Left kidney (tissue), 8 donors: ENCODE measurements around the gene TRIM16. TPM values are rescaled to one million over a fixed set of nuclear protein-coding genes. Genes with fewer than 3 reads are reported as not detected.
"Not testable (repeated sequence)": the region's sequence is repeated elsewhere in the genome, so short reads cannot be mapped to it uniquely, and the experiment has no call there.

Experiments used
- DNase-seq: peaks from one replicate; pipeline ENCODE4 v3.0.0-alpha.2; 2013
- long read RNA-seq, 8 donors: transcript quantifications; one replicate each; lab custom pipeline, GENCODE V29; 2026
- polyA plus RNA-seq: library from polyadenylated mRNA; unstranded; fragments of 120-200 nt; gene quantifications from one replicate; pipeline ENCODE4 v1.2.1, GENCODE V29; 2013; ENCODE audit not compliant: insufficient read length

Gene TRIM16
- 26.4 TPM for polyA plus RNA-seq
- long read RNA-seq, donor 1, partial matches to known transcripts, result 5 of 8 reads
- long read RNA-seq, donor 1, other reads (novel, unspliced or antisense), result 0 of 8 reads
- long read RNA-seq, donor 2, partial matches to known transcripts, result 10 of 12 reads
- long read RNA-seq, donor 2, other reads (novel, unspliced or antisense), result 0 of 12 reads
- long read RNA-seq, donor 3, result 0 reads
- long read RNA-seq, donor 4, result 0 reads
- long read RNA-seq, donor 5, result 0 reads
- long read RNA-seq, donor 6, partial matches to known transcripts, result 10 of 10 reads
- long read RNA-seq, donor 6, other reads (novel, unspliced or antisense), result 0 of 10 reads
- long read RNA-seq, donor 7, partial matches to known transcripts, result 6 of 6 reads
- long read RNA-seq, donor 7, other reads (novel, unspliced or antisense), result 0 of 6 reads
- long read RNA-seq, donor 8, result 0 reads

DNA sequence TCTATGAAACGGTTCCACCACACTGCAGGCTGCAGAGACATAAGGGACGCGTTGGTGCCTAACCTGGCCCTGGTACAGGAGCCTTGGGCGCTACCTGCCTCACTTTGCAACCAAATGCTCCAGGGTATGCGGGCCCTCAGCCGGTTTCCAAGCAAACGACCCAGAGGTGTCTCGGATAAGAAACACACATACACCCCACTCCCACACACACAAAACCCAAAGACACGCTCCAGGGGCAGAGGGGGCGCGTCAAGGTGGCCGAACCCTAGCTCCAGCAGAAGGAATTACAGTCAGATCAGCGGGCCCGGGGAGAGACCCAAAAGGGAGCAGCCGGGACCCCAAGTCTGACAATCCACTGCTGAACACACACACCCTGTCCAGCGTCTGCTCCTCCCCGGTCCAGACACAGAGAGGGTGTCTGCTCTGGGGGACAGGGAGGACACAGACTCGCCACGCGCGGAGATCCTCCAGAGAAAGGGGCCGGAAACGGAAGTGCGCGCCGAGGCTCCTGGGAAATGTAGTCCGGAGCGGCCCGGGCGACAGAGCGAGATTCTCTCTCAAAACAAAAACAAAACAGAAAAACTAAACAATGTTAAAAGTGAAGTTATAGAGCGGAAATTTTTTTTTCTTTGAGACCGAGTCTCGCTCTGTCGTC is at the start of gene TRIM16:
Gene TRIM16 (minus strand): TSS at position 488 of the 655 bp plus-strand sequence. CDS start 32,702 bp downstream, outside the sequence.
- peak; percentile 65 for DNase-seq

- DNase-seq, result not testable (repeated sequence)
Observed at GRCh38 chr17:15733174-15733789, 49.2 kb upstream of the TRIM16 start.

DNA sequence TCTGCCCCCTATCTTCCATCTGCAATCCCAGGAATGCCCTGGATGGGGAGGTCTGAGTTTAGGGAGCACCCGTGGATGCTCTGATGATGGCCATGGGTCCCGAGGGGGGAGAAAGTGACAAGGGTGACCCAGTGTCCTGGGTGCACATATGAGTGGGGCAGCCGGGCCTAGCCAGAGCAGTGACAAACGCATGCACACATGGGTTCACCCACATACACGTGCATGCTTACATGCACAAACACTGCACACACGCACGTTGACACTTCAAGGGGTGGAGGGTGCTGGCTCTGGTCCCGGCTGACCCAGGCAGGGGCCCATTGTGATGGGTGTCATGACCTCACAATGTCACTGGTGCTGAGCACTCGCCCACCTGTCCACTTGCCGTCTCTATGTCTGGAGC is 47.8 kb upstream of the TRIM16 start, which contains the start of gene TBC1D26:
Gene TBC1D26 (plus strand): TSS at position 384 of the 400 bp plus-strand sequence. CDS start 3,066 bp downstream, outside the sequence.
- DNase-seq, result not testable (repeated sequence)

DNA sequence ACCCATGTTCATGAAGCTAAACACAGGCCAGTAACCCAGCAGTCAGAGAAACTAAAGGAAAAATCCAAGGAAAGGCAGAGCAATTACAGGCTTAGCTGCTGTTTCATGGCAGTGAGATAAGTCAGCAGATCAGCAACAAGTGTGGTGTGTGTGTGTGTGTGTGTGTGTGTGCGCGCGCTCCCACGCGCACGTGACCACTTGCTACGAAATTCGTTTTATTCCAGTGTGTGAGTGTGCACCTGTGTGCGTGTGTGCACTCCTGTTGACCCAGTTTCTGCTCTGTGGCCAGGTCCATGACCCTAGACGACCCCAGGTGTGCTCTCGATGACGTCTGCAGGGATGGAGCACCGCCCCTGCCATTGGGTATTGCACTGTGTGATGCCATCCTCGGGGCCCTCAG is 46.4 kb upstream of the TRIM16 start:
- not testable (repeated sequence) for DNase-seq

GRCh38 chr17:15716601-15717563 is 32.8 kb upstream of the TRIM16 start:
- not testable (repeated sequence) for DNase-seq

- not testable (repeated sequence) for DNase-seq
Observed at GRCh38 chr17:15708879-15709278, 24.8 kb upstream of the TRIM16 start.

DNA sequence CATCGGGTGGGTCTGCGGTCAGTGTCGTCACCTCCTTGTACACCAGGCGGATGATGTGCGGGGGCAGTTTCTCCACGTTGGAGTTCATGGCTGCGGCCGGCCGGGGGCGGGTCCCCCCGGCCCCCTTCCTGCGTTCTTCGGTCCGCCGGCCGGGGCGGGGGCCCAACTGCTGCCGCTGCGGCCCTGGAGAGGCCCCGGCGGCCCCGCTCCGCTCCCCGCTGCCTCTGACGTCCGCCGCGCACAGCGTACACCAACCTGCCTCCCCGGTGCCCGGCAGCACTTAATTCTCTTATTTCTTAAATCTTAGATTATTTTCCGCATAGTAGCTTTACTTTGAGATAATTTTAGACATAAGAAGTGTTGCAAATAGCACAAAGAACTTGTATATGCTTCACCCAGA is 20.7 kb upstream of the TRIM16 start:
- DNase-seq, result not testable (repeated sequence)

- DNase-seq, result not testable (repeated sequence)
Observed at GRCh38 chr17:15704239-15704638, 20.1 kb upstream of the TRIM16 start.

- DNase-seq, result not testable (repeated sequence)
Observed at GRCh38 chr17:15699937-15700336, 15.8 kb upstream of the TRIM16 start.

GRCh38 chr17:15699413-15699924 is 15.4 kb upstream of the TRIM16 start, which contains the start of gene ZNF286A:
TSS of gene ZNF286A (plus strand) at chr17:15699752. CDS start at chr17:15700330, 578 bp downstream.
- DNase-seq, result peak; percentile 97

GRCh38 chr17:15698967-15699366 is 14.9 kb upstream of the TRIM16 start:
- DNase-seq, result not testable (repeated sequence)

DNA sequence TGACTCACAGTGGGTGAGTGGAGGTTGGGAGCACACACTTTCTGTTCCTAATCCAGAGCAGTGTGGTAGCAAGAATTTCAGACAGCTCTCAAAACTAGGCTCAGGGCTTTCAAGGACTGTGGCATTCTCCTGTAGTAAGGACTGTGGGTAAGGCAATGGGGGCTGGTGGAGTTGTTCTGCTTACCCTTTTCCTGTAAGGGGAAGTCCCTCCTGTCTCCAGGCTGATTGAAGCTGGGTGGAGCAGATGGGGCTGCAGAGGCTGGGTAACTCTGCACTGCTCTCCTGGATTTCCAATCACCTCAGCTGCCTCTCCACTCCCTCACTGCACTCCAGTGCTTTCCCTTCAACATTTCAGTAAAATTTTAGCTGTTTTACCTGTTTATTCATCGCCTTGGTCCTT is 3.4 kb upstream of the TRIM16 start:
- not testable (repeated sequence) for DNase-seq

GRCh38 chr17:15683135-15683534 is 976 bp downstream of the TRIM16 start:
- DNase-seq, result not testable (repeated sequence)

DNA sequence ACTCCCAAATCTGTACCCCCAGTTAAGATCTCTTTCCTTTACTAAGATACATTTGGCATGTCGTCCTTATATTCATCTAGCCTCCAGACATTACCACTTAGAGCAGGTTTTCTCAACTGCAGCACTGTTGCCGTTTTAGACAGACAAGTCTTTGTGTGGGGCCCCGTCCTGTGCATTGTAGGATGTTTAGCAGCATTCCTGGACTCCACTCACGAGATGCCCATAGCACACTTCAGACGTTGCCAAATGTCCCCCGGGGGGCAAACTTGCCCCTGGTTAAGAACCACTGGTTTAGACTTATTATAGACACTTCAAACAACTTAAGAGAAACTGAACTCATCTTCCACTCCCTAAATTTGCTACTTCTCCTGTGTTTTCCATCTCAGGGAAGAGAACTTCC is 8.1 kb downstream of the TRIM16 start:
- not testable (repeated sequence) for DNase-seq

- not testable (repeated sequence) for DNase-seq
Observed at GRCh38 chr17:15674640-15675039, 9.5 kb downstream of the TRIM16 start.

- DNase-seq, result not testable (repeated sequence)
Observed at GRCh38 chr17:15669526-15669925, 14.6 kb downstream of the TRIM16 start.

DNA sequence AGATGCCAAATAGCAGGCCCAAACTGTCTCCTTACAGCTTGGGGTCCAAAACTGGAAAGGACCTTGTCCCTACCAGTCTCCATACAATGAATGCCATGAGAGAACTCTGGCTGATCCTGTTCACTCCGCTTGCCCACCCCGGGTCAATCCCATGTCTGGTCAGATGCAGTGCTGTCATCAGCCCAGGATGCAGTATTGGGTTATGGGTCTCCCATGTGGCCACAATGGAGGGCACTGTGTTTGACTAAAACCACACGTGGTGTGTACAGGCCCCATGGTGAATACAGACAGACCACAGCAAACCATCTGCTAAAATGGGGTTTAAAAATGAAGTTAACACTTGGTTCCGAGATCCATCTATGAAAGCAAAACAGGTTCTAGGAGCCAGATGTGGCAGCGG is 20.4 kb downstream of the TRIM16 start:
- DNase-seq, result no peak

DNA sequence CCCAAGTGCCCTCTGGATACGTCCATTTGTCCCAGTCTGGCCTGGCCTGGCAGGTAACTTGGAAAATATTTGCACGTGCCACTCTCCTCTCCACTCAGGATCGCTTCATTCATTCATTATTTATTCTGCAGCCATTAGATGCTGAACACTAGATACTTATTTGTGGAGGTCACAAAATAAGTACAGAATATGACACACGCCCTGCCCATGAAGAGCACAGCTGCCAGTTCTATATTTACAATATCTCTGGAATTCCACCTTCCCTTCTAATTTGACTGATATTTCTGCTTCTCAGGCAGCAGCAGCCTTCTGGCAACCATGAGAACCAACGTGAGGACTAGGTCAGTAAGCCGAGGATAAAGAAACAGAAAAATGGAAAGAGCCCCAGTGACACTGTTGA is 20.9 kb downstream of the TRIM16 start:
- no peak for DNase-seq

GRCh38 chr17:15662681-15663080 is 21.4 kb downstream of the TRIM16 start:
- no peak for DNase-seq

GRCh38 chr17:15660077-15660476 is 24.0 kb downstream of the TRIM16 start:
- no peak for DNase-seq

GRCh38 chr17:15659663-15660062 is 24.4 kb downstream of the TRIM16 start:
- no peak for DNase-seq
